HepG2 (cell line): ENCODE results near the gene ERBB4.

Experiments
- CCAR2 ChIP-seq: fragments of 200-400 bp; formaldehyde crosslinking; optimal IDR thresholded peaks from 2 replicates; pipeline ENCODE3; 2018; ENCODE audit warnings: low read depth, mild to moderate bottlenecking, low read length, moderate library complexity
- CTCF ChIP-seq: sonication (generic); formaldehyde crosslinking; IDR thresholded peaks from 2 replicates; pipeline ENCODE4 v1.5.0; 2020; ENCODE audit warnings: mild to moderate bottlenecking, missing genetic modification reagents, moderate library complexity
- FOXA3 ChIP-seq: IDR thresholded peaks from 2 replicates; pipeline ENCODE4 v1.6.1; 2016; ENCODE audit warnings: missing genetic modification reagents, missing compliant biosample characterization
- HCFC1 ChIP-seq: fragments of 150-350 bp; IDR thresholded peaks from 2 replicates; pipeline ENCODE4 v1.6.1; 2014; ENCODE audit warnings: low read depth, low read length
- KDM1A ChIP-seq: IDR thresholded peaks from 2 replicates; pipeline ENCODE4 v1.6.1; 2016; ENCODE audit warnings: missing compliant biosample characterization
- RNF2 ChIP-seq: fragments of 450-650 bp; conservative IDR thresholded peaks from 2 replicates; pipeline ENCODE4 v1.6.1; 2016; ENCODE audit warnings: low read depth
- TARDBP ChIP-seq: sonication (generic); formaldehyde crosslinking; IDR thresholded peaks from 2 replicates; pipeline ENCODE4 v1.8.0; 2022; ENCODE audit warnings: mild to moderate bottlenecking, missing genetic modification reagents
- ZBTB43 ChIP-seq: sonication (generic); formaldehyde crosslinking; conservative IDR thresholded peaks from 2 replicates; pipeline ENCODE4 v1.4.0; 2020; ENCODE audit warnings: missing genetic modification reagents
- ZFP37 ChIP-seq: sonication (generic); formaldehyde crosslinking; IDR thresholded peaks from 2 replicates; pipeline ENCODE4 v1.4.0; 2020; ENCODE audit warnings: missing genetic modification reagents, borderline replicate concordance
- ZNF383 ChIP-seq: sonication (generic); formaldehyde crosslinking; IDR thresholded peaks from 2 replicates; pipeline ENCODE4 v1.4.0; 2020; ENCODE audit warnings: missing genetic modification reagents, mild to moderate bottlenecking, borderline replicate concordance
- ZNF558 ChIP-seq: sonication (generic); formaldehyde crosslinking; IDR thresholded peaks from 2 replicates; pipeline ENCODE4 v1.9.0; 2022; ENCODE audit warnings: mild to moderate bottlenecking, missing genetic modification reagents, borderline replicate concordance
- TF ChIP-seq, protein P1 (sequence below): sonication (generic); formaldehyde crosslinking; IDR thresholded peaks from 2 replicates; pipeline ENCODE4 v1.4.0; 2020; ENCODE audit warnings: missing genetic modification reagents

DNA sequence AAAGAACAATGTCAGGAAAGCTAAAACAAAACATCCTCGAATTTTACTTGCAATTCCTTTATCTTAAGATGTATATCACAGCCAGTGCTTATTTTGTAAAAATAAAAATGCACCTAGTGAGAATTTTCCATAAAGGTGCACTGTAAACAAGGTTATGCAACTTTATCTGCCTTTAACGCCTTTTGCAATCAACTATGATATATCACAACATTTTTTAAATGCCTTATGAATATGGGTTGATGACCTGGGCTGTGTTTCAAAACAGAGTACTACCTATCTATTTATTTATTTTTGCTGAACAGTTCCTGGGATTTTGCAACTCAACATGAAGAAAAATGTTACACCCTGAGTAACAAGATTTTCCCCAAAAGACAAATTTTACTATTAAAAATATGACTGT is 1112.4 kb downstream of the ERBB4 start:
- TF ChIP-seq RNF2 (no peak), CTCF (CRISPR knock-in tag) (no peak), CCAR2 (no peak), TARDBP (CRISPR knock-in tag) (no peak), HCFC1 (no peak), ZFP37 (no peak), FOXA3 (CRISPR knock-in tag) (no peak), ZNF558 (CRISPR knock-in tag) (no peak), KDM1A (no peak), ZNF383 (CRISPR knock-in tag) (no peak), ZBTB43 (CRISPR knock-in tag) (no peak)
- TF ChIP-seq, protein P1, sequence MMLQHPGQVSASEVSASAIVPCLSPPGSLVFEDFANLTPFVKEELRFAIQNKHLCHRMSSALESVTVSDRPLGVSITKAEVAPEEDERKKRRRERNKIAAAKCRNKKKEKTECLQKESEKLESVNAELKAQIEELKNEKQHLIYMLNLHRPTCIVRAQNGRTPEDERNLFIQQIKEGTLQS (CRISPR knock-in tag): no peak
